ENCODE data around the gene TMEM183A. TPM values are rescaled to one million over a fixed set of nuclear protein-coding genes. Genes with fewer than 3 reads are reported as not detected.
A peak's percentile ranks its signal among the peaks of the same experiment; 100 is the strongest.

The TMEM183A gene
- total RNA-seq, 3 donors from 2014 or later: 85.9 to 113 (median 94.1) TPM

- Histone ChIP-seq H3K27me3 (no peaks in the 10 kb centered on the region), H3K27ac (peak overlapping the region; percentile 48 to 77), H3K36me3 (no peaks in the 10 kb centered on the region), H3K4me1 (peaks cover 0 to 6% of the 10 kb centered on the region in 2 donors), H3K9me3 (no peaks in the 10 kb centered on the region), H3K4me3 (peak overlapping the region in 2 of 3 donors; percentile 69 to 74)
- DNase-seq (ENCODE audit: low spot score in 2 of 2): no peak
- intact Hi-C loops (cut with DNase I; ENCODE audit: low total_unique reads): no loop called here
- TF ChIP-seq POLR2A (IDR thresholded peaks at IDR 0.05): no peak
- TF ChIP-seq CTCF (IDR thresholded peaks at IDR 0.05): no peak
- no peak for TF ChIP-seq POLR2AphosphoS5 (IDR thresholded peaks at IDR 0.05)
These were observed 18.5 kb downstream of the TMEM183A start for GRCh38 chr1:203025686-203026030.

- H3K4me3 ChIP-seq: peak within 1 kb of the TSS; percentile 21 to 74 (median 69)
- peak; percentile 80 to 89 for DNase-seq (ENCODE audit: low spot score in 2 of 2)
- TF ChIP-seq POLR2A (IDR thresholded peaks at IDR 0.05) (peak; percentile 20), CTCF (IDR thresholded peaks at IDR 0.05) (no peak), POLR2AphosphoS5 (IDR thresholded peaks at IDR 0.05) (peak in 2 of 3 donors; percentile 38 to 58)
- peaks cover 0 to 6% of the 10 kb centered on the region in 2 donors for H3K4me1 ChIP-seq
- no peaks in the 10 kb centered on the region for H3K27me3 ChIP-seq
- intact Hi-C loops (cut with DNase I; ENCODE audit: low total_unique reads): no loop called here
- no peaks in the 10 kb centered on the region for H3K36me3 ChIP-seq
- peak within 1 kb of the TSS; percentile 48 to 77 for H3K27ac ChIP-seq
- no peaks in the 10 kb centered on the region for H3K9me3 ChIP-seq
These were observed 19.0 kb downstream of the TMEM183A start, which contains the start of gene PPFIA4 for GRCh38 chr1:203026031-203026665. Gene PPFIA4, plus strand, starts transcription at chr1:203026491. Its CDS starts 12,518 bp downstream, at chr1:203039009.

GRCh38 chr1:203026666-203027663 lies 19.8 kb downstream of the TMEM183A start:
- no peak for DNase-seq (ENCODE audit: low spot score in 2 of 2)
- Histone ChIP-seq H3K4me3 (peak overlapping the region; percentile 21 to 74 (median 69)), H3K36me3 (no peaks in the 10 kb centered on the region), H3K27ac (peak overlapping the region; percentile 1 to 77), H3K9me3 (no peaks in the 10 kb centered on the region), H3K4me1 (peaks cover 0 to 6% of the 10 kb centered on the region in 2 donors), H3K27me3 (no peaks in the 10 kb centered on the region)
- TF ChIP-seq CTCF (IDR thresholded peaks at IDR 0.05): peak in 1 of 3 donors; percentile 7
- no peak for TF ChIP-seq POLR2A (IDR thresholded peaks at IDR 0.05)
- intact Hi-C loops (cut with DNase I; ENCODE audit: low total_unique reads): no loop called here

- Histone ChIP-seq H3K4me3 (no peak overlapping the region), H3K36me3 (no peaks in the 10 kb centered on the region), H3K4me1 (peaks cover 0 to 6% of the 10 kb centered on the region in 2 donors), H3K9me3 (no peaks in the 10 kb centered on the region), H3K27me3 (no peaks in the 10 kb centered on the region), H3K27ac (peak overlapping the region in 1 of 2 donors; percentile 27)
- DNase-seq (ENCODE audit: low spot score in 2 of 2): no peak
- no peak for TF ChIP-seq POLR2A (IDR thresholded peaks at IDR 0.05)
- intact Hi-C loops (cut with DNase I; ENCODE audit: low total_unique reads): no loop called here
These were observed 21.1 kb downstream of the TMEM183A start for GRCh38 chr1:203028067-203028783.

- peaks cover 0 to 6% of the 10 kb centered on the region in 2 donors for H3K4me1 ChIP-seq
- DNase-seq (ENCODE audit: low spot score in 2 of 2): no peak
- TF ChIP-seq POLR2A (IDR thresholded peaks at IDR 0.05): no peak
- TF ChIP-seq CTCF (IDR thresholded peaks at IDR 0.05): no peak
- no peak for TF ChIP-seq POLR2AphosphoS5 (IDR thresholded peaks at IDR 0.05)
- intact Hi-C loops (cut with DNase I; ENCODE audit: low total_unique reads): no loop called here
- no peaks in the 10 kb centered on the region for H3K36me3 ChIP-seq
- H3K9me3 ChIP-seq: no peaks in the 10 kb centered on the region
- no peak overlapping the region for H3K4me3 ChIP-seq
- peak overlapping the region in 1 of 2 donors; percentile 27 for H3K27ac ChIP-seq
- no peaks in the 10 kb centered on the region for H3K27me3 ChIP-seq
These were observed 21.8 kb downstream of the TMEM183A start for GRCh38 chr1:203028784-203029553.

Data from breast epithelium (tissue), 4 donors.